ENCODE measurements around the gene MOB3A.

Gene MOB3A

DNA sequence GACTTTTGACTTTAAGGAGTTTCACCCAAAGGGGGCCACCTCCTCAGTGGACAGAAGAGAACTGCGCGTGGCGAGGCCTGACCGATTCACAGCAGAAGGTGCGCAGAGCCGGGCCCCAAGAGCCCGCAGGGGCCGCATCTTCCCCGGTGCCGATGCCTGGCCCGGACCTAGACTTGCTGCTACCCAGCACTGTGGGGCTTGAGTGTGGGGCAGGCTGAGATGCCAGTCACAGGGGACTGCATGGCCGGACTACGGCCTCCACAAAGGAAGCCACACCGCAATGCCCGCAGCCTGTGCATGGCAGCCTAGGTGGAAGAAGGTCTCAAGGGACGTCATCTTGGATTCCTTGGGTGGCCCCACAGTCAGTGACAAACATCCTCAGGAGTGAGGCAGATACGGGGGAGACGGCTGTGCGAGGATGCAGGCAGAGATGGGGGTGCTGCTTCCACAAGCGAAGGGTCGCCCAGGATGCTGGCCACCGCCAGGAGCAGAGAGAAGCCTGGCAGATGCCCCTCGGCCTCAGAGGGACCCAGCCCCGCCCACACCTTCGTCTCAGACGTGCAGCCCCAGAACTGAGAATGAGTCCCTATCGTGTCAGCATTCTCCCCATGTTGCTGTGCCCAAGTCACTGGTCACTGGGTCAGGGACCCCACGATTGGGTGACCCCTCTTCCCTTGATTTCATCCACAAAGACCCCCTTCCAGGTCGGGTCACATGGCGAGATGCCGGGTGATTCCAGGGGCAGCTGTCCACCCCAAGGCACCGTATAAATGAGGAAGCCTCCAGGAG lies 16.9 kb downstream of the MOB3A start:
- DNase-seq, result no peak

DNA sequence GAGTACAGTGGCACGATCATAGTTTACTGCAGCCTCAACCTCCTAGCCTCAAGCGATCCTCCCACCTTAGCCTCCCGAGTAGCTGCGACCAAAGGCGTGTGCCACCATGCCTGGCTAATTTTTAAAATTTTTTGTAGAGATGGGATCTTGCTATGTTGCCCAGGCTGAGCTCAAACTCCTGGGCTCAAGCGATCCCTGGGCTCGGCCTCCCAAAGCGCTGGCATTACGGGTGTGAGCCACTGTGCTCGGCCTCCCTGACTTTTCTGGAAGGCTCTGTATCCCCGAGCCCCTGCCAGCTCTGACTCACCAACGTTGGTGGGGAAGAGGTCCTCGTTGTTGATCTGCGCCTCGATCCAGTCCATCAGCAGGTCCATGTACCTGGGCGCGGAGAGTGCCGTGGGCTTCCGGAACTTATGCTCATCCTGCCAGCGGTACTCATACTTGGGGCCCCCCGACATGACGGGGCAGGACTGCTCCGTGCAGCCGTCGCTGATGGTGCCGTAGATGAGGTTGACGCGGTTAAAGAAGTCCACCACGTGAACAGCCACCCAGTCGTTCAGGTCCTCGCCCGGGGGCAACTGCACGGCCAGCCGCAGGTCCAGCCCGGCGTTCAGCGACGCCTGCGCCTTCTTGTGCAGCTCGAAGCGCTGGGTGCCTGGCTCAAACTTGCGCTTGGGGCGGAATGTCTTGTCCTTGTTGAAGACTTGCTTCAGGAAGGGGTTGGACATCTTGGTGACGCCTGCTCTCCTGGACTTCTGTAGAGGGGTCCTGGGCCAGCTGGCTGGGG lies 18.1 kb downstream of the MOB3A start:
- DNase-seq, result no peak

DNA sequence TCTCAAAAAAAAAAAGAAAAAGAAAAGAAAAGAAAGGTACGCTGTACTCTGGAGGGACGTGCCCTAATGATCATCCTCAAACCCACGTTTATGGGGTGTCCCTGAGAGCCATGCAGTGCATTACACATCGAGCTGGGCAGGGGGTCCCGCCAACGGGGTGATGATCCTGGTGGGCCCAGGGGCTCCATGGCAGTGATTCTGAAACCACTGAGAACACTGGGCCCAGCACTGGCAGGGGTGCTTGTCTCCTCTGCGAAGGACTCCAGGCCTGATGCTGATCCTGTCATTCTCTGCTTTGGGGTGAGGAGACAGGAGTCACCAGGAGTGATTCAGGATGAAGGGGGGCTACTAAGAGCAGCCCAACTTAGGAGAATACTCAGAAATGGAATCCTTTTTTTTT lies 18.7 kb downstream of the MOB3A start:
- DNase-seq, result no peak

DNA sequence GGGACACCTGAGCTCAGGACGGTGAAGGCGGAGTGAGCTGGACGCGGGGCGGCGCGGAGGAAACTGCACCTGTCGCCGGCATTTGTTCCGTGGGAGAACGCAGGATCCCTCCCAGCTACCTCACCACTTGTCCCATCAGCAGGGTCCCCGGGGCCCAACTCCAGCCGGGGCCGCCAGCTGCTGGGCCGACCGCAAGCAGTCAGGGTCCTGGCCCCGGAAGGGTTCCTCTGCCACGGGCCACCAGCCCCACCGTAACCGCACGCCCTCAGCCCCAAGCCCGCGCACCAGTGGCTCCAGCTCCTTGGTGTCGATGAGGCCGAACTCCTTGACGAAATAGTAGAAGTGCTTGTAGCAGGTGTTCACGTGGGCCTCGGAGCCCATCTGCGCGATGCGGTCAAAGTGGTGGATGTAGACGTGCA lies 19.6 kb downstream of the MOB3A start:
- no peak for DNase-seq

DNA sequence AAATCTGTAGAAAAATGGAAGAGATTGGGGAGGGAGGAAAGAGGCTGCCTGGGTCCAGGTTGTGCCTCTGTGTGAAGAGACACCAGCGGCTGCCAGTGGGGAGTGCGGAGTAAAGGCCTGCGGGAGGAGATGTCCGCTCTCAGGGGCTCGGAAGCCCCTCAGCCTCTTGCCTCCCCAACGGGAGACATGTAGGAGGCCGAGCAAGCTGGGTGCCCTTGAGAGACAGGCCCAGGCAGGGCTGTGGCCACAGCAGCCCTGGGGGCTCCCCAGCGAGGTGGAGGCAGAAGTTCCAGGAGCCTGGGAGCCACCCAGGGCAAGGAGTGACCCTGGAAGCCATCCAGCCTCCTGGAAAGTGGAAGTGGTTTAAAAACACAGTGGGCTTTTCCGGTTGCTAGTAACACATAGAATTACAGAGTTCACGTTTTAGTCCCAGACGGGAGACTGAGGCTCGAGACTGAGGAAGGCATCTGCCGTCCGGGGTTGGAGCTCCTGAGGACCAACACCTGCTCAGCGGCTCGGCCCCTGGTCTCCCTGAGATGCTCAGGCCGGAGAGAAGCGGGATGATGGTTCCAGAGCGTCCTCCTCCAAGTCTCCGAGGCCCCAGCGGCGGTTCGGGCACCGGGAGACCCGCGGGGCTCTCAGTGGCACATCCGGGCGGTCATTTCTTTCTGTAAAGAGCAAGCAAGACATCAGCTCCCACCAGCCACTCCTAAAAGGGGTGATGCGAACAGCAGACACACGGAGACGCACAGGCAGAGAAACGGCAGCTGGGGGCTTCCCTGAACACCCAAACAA lies 23.2 kb downstream of the MOB3A start:
- DNase-seq, result no peak

DNA sequence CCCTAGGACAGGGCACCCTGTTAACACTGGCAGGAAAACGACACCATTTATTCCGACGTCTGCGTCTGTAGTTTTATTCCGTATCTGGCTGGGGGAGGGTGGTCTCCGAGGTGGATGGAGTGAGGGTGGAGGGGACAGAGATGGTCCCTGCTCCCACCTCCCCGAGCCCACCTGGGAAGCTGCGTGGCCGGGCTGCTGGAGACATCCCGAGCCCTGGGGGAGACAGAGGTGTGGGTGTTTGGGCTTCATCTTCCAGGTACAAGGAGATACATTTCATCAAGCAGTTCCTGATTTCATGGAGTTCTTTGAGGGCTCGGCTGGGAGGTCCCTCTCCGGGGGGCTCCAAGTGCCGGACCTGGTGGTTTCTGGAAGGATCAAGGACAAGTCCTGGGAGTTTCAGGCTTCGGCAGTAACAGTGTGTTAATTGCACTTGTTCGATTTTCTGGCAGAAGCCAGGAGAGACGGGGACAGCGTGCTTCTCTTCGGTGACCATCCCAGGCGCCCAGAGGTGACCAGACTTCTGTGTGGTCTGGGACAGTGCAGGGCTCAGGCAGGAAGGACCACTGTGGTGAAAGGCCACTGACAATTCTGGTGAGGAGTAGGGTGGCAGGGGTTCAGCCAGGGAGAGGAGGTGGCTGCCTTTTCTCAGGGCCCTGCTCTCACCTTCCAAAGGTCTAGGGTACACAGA lies 25.0 kb downstream of the MOB3A start:
- no peak for DNase-seq

DNA sequence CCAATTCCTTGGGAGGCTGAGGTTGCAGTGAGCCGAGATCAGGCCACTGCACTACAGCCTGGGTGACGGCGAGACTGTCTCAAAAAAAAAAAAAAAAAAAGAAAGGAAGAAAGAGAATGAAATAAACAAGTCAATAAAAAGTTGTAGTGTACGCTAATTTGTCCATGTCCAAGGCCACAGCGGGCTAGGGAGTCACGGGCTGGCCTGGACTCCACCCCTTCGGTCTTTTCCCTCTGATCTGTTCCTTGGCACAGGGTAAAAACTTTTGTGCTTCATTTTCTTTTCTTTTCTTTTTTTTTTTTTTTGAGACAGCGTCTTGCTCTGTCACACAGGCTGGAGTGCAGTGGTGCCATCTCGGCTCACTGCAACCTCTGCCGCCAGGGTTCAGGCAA lies 25.7 kb downstream of the MOB3A start:
- no peak for DNase-seq

DNA sequence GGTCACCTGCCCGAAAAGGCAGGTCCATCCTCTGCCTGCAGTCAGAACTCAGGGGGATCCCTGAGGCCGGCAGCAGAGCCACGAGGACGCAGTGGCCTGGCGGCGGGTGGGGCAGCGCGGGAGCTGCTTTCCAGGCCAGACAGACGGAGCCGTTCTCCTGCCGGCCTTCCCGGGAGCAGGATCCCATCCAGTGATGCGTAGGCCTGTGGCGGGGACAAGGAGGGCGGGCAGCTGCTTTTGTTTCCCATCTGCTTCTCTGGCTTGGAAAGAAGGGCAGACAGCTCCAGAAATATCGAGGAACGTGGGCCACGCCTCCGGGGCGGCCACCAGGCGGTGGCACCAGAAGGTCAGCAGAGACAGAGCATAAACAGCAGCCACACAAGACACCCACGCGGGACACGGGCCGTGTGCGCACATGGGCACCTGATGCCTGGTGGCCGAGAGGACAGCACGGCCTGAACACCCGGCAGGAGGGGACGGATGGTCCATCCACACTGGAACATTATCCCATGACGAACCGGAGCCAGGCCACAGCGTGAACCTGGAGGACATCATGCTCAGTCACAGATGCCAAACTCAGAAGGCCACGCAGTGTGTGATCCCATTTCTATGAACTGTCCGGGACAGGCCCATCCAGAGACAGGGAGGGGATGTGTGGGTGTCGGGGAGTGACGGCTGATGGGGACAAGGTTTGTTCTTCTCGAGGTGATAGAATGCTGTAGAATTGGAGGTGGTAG lies 31.2 kb downstream of the MOB3A start:
- DNase-seq, result no peak

DNA sequence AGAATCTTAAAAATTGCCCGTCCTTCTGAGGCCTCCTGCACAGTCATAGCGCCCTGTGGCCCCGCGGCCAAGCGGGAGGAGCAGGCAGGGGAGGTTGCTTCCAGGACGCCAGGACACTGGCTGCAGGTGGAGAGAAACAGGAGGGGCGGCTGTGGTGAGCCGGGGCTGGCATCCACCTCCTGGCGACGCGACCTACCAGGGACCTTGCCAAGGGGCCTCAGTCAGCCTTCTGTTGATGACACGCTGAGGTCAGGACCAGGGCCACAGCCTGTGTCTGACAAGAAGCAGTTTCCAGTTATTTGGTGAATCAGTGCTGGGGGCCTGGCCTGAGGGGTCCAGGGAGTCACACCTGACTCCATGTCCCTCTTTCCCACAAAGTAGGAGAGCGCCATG lies 31.7 kb downstream of the MOB3A start:
- DNase-seq, result no peak

DNA sequence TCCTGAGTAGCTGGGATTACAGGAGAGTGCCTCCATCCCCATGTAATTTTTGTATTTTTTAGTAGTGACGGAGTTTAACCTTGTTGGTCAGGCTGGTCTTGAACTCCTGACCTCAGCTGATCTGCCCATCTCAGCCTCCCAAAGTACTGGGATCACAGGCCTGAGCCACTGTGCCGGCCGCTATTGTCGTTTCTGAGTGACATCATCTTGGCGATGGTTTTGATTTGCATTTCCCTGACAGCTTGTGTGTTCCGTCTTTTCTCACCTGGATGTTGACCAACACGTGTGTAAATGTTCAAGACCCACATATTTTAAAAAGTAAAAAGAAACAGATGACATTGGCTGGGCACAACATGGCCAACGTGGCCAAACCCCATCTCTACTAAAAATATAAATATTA lies 32.3 kb downstream of the MOB3A start:
- DNase-seq, result no peak

DNA sequence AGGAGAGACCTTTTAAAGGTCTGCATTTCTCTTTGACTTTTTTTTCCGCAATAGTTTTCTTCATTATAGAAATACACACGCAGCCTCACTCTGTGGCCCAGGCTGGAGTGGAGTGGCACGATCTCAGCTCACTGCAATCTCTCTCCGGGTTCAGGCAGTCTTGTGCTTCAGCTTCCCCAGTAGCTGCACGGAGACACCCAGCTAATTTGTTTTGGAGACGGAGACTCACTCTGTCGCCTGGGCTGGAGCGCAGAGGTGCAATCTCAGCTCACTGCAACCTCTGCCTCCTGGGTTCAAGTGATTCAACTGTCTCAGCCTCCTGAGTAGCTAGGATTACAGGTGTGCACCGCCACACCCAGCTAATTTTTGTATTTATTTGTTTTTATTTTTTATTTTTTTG lies 33.4 kb downstream of the MOB3A start:
- DNase-seq, result no peak

DNA sequence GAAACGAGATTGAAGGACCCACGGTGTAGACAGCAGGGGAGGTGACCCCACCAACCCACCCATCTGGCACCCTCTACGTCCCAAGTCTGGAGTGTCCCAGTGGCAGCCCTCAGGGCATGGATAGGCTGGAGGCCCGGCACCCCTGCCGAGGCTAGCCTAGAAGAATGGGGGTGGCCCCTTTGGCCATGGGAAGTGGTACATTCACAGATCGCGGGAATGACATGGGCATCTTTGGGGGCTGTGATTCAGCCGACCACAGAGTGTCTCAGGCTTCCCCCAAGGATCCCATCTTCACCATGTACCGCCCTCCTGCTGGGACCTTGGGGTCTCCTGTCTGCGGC lies 33.8 kb downstream of the MOB3A start:
- DNase-seq, result no peak

DNA sequence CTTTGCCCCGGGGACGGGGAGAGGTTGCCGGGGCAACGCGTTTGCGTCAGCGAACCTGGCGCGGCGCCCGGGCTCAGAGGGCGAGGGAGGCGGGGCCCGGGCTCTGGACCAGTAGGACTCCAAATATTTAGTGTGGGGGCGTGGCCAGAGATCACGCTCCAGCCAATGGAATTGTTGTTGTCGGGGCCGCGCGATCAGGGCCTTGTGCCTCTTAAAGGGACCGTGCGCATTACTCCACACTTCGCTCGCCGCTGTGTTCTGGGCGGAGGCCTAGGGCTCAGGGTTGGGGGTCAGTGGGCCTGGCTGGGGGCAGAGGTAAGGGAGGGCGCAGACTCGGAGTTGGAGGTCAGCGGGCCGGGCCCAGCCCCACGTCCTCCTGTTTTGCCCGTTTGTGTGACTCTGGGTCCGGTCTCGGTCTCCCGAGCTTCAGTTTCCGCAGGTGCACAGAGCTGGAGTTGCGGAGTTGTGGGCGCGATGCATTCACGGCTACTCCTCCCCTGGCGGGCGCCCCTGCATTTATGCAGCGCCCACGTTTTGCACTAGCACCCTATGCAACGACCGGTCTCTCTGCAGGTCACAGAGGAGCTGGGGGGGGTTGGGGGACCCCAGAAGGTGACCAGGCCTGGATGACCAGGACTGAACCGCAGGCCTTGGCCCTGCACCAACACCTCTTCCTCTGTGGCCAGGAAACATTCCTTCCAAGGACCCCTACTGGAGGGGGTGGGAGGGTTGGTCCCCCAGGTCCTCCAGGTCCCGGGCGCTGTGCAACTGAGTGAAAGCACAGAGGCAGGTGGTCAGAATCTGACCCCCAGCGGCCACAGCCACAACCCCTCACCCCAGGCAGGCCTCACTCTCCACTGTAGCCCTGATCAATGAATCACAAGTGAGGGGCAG lies 34.4 kb downstream of the MOB3A start:
- peak; percentile 100 for DNase-seq

DNA sequence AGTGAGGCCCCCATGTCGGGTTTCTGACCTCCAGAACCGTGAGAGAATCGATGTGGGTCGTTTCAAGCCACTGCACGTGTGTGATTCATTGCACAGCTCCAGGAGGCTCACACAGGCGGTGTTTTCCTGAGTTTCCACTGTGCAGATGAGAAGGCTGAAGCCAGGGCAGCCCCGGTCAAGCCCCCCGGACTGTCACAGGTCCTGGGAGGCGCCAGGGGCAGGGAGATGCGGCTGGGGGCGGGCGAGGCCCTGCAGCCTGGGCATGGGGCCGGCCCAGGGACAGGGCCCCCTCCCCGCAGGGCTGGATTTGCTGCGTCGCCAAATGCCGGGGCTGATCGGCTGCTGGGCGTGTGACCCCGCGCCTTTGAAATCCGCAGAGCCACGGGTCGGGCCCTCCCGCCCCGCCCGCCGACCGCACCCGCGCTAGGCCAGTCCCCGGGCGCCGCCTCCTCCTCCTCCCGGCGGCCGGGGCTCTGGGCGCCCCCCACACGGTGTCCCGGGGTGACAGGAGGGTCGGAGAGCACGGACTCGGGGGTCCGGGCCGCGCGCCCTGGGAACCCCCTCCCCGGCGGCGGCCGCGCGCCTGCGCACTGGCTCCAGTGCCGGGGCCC lies 35.1 kb downstream of the MOB3A start:
- peak; percentile 85 for DNase-seq

DNA sequence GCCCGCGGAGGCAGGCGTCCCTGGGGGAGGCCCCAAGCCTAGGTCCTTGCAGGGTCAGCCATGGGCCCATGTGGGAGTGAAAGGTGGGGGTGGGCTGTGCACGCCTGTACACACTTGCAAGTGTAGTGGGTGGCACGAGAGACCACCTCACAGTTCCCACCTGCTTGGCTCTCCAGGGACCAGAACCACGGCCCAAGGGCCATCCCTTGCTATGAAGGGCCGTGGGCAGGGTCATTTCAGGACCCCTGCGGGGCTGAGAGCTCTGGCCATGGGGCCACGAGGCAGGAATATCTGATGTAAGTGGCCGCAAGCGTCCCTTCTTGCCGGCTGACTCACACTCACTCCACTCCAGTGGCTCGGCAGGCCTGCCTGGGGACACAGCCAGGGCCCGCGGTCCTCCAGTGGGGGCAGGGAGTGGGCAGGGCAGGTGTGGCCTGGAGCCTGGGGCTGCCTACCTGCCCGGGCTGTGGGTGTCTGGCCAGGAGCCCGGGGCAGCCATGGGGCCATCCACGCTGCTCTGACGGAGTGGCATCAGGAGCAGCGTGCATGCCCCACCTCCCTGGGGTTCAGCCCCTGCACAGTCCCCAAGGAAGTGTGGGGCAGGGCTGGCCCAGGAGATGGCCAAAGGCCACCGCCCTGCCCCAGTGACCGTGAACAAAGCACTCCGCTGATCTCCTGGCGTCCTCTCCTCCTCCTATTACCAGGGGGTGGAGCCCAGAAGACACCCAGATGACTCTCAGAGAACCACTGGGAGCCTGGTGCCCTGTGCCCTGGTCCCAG lies 36.5 kb downstream of the MOB3A start:
- DNase-seq, result no peak

DNA sequence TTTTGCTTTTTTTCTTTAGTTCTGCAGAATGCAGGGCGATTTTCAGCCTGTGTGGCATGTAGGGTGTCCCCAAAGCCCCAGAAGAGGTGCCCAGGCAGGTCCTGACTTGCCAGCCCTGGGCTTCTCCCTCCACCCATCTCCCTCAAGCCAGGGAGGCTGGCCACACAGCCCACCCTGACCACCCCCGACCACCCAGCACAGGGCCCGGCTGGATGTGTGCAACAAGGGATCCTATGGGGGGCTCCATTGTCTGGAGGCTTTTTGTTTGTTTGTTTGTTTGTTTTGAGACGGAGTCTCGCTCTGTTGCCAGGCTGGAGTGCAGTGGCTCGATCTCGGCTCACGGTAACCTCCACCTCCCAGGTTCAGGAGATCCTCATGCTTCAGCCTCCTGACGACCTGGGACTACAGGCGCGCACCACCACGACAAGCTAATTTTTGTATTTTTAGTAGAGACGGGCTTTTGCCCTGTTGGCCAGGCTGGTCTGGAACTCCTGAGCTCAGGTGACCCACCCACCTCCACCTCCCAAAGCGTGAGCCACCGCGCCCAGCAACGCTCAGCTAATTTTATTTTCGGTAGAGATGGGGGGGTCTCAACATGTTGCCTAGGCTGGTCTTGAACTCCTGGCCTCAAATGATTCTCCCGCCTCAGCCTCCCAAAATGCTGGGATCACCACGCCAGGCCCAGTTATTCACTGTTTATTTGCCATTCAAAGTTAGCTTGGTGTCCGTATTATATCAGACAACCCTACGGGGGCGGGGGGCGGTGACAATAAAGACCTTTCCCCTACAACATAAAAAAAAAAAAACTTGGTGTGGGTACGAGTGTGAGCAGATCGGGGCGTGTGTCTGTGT lies 37.3 kb downstream of the MOB3A start:
- DNase-seq, result no peak

DNA sequence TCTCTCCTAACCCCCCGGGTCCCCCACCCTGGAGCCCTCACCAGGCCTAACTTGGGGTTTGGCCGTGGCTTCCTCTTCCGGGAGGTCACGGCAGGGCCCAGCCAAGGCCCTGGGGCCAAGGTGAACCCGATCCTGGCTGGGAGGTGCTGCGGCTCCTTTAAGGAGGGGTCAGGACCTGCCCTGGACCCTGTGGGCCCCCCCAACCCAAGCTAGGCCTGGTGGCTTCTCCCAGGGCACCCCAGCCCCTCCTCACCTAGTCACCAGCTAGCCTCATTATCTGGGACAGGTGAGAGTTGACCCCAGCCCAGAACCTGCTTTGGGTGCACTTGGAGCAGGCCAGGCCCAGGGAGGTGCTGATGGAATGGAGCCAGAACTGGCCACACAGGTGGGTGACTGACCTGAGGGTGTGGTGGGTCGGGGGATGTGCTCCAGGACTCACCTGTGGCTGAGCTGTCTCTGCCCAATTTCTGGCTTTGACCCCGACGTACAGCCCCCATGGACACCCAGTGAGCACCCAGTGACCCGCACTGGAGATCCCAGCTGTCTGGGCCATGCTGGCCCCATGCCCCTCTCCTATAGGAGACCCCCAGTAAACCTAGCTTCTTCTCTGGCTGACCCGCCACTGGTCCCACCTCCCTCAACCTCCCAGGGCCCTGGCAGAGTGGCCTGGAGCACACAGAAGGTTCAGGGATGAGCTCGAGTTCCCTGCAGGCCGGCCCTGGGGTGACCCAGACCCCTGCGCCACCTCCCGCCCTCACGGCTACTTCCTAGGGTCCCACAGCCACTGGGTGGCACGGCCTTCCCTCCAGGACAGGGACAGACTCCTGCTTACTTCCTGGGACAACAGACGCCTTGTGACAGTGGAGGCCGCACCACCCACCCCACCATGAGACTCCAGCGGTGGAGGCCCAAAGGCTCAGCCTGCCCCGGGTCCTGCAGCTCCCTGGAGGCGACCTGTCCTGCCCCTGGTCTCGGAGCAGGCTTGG lies 38.3 kb downstream of the MOB3A start:
- no peak for DNase-seq

DNA sequence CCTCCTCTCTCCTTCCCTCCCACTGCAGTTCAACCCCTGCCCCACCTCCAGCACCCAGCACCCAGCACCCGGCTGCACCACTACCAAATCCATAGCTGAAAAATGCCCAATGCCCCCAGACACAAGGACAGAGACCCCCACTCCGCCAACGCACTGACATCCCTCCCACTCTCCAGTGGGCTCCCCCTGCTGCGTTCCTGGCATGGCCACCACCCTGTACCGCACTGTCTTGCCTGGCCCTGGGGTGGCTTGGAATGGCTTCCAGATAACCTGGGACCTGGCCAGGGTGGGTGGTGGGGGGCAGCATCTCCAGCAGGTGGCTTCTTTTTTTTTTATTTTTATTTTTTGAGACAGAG lies 39.3 kb downstream of the MOB3A start:
- no peak for DNase-seq

All from activated CD8-positive, alpha-beta memory T cell treated with anti-CD3 and anti-CD28 coated beads for 24 hours (primary cell).